ENCODE measurements around the gene NRIP1. TPM values are rescaled to one million over a fixed set of nuclear protein-coding genes. Genes with fewer than 3 reads are reported as not detected.

The NRIP1 gene
- total RNA-seq, 4 donors from 2014 or later: 21.5 to 30.7 (median 28.2) TPM

- Histone ChIP-seq H3K27me3 (no peaks in the 10 kb centered on the region), H3K36me3 (peaks cover 0 to 6% of the 10 kb centered on the region in 2 donors), H3K27ac (no peak overlapping the region), H3K4me3 (no peak overlapping the region), H3K9me3 (no peaks in the 10 kb centered on the region), H3K4me1 (peaks cover 0 to 10% (median 0%) of the 10 kb centered on the region in 3 donors)
- ATAC-seq: no peak
- TF ChIP-seq EP300 (IDR thresholded peaks at IDR 0.05): no peak
- TF ChIP-seq POLR2AphosphoS5 (IDR thresholded peaks at IDR 0.05): no peak
- no peak for TF ChIP-seq POLR2A (IDR thresholded peaks at IDR 0.05)
- no peak for TF ChIP-seq CTCF (IDR thresholded peaks at IDR 0.05)
- 90 to 95% methylated on average over 3 of the region's 3 CpGs for WGBS, 2 donors (ENCODE audit: low coverage in 1 of 2)
These were observed 103.3 kb downstream of the NRIP1 start for GRCh38 chr21:14961502-14961901.

- Histone ChIP-seq H3K27ac (no peak overlapping the region), H3K4me1 (peaks cover 0 to 21% (median 0%) of the 10 kb centered on the region in 3 donors), H3K4me3 (no peak overlapping the region), H3K36me3 (no peaks in the 10 kb centered on the region), H3K9me3 (no peaks in the 10 kb centered on the region), H3K27me3 (no peaks in the 10 kb centered on the region)
- no peak for TF ChIP-seq EP300 (IDR thresholded peaks at IDR 0.05)
- no peak for TF ChIP-seq CTCF (IDR thresholded peaks at IDR 0.05)
- TF ChIP-seq POLR2A (IDR thresholded peaks at IDR 0.05): no peak
- no peak for TF ChIP-seq POLR2AphosphoS5 (IDR thresholded peaks at IDR 0.05)
- no peak for ATAC-seq
- 52 to 57% methylated on average over 3 of the region's 3 CpGs for WGBS, 2 donors (ENCODE audit: low coverage in 1 of 2)
These were observed 105.5 kb downstream of the NRIP1 start for GRCh38 chr21:14959343-14959742.

- Histone ChIP-seq H3K4me3 (no peak overlapping the region), H3K36me3 (no peaks in the 10 kb centered on the region), H3K9me3 (no peaks in the 10 kb centered on the region), H3K27ac (peak overlapping the region in 2 of 4 donors; percentile 3 to 70), H3K27me3 (no peaks in the 10 kb centered on the region), H3K4me1 (peaks cover 0 to 21% (median 0%) of the 10 kb centered on the region in 3 donors)
- no peak for TF ChIP-seq POLR2A (IDR thresholded peaks at IDR 0.05)
- TF ChIP-seq CTCF (IDR thresholded peaks at IDR 0.05): no peak
- TF ChIP-seq POLR2AphosphoS5 (IDR thresholded peaks at IDR 0.05): no peak
- no peak for TF ChIP-seq EP300 (IDR thresholded peaks at IDR 0.05)
- ATAC-seq: no peak
- WGBS, 2 donors (ENCODE audit: low coverage in 1 of 2): 79 to 100% methylated on average over 1 of the region's 1 CpG
These were observed 107.0 kb downstream of the NRIP1 start for GRCh38 chr21:14957836-14958235.

- TF ChIP-seq POLR2AphosphoS5 (IDR thresholded peaks at IDR 0.05) (peak; percentile 31), CTCF (IDR thresholded peaks at IDR 0.05) (no peak)
- H3K36me3 ChIP-seq: no peaks in the 10 kb centered on the region
- H3K9me3 ChIP-seq: no peaks in the 10 kb centered on the region
- H3K27me3 ChIP-seq: no peaks in the 10 kb centered on the region
- H3K4me3 ChIP-seq: no peak overlapping the region
- H3K27ac ChIP-seq: peak overlapping the region in 3 of 4 donors; percentile 3 to 70 (median 58)
- H3K4me1 ChIP-seq: peaks cover 0 to 21% (median 0%) of the 10 kb centered on the region in 3 donors
- 32 to 36% methylated on average over 4 of the region's 4 CpGs for WGBS, 2 donors (ENCODE audit: low coverage in 1 of 2)
- ATAC-seq: no peak
These were observed 108.0 kb downstream of the NRIP1 start for GRCh38 chr21:14956807-14957206.

- TF ChIP-seq POLR2A (IDR thresholded peaks at IDR 0.05): no peak
- no peak for TF ChIP-seq POLR2AphosphoS5 (IDR thresholded peaks at IDR 0.05)
- no peak for TF ChIP-seq CTCF (IDR thresholded peaks at IDR 0.05)
- H3K4me1 ChIP-seq: peaks cover 0 to 21% (median 0%) of the 10 kb centered on the region in 3 donors
- no peaks in the 10 kb centered on the region for H3K27me3 ChIP-seq
- peak overlapping the region in 1 of 4 donors; percentile 70 for H3K27ac ChIP-seq
- no peak overlapping the region for H3K4me3 ChIP-seq
- 78 to 85% methylated on average over 5 to 6 of the region's 6 CpGs for WGBS, 2 donors (ENCODE audit: low coverage in 1 of 2)
- ATAC-seq: no peak
- no peaks in the 10 kb centered on the region for H3K9me3 ChIP-seq
- no peaks in the 10 kb centered on the region for H3K36me3 ChIP-seq
These were observed 108.8 kb downstream of the NRIP1 start for GRCh38 chr21:14955936-14956520.

Measured in gastroesophageal sphincter (tissue), 4 donors.